ENCODE data around the gene SLC25A39. TPM values are rescaled to one million over a fixed set of nuclear protein-coding genes. Genes with fewer than 3 reads are reported as not detected.

The SLC25A39 gene
- total and polyA plus RNA-seq, 2 of the 4 experiments (the other 2 are of a cell fraction), result 49.1 to 99.7 TPM

DNA sequence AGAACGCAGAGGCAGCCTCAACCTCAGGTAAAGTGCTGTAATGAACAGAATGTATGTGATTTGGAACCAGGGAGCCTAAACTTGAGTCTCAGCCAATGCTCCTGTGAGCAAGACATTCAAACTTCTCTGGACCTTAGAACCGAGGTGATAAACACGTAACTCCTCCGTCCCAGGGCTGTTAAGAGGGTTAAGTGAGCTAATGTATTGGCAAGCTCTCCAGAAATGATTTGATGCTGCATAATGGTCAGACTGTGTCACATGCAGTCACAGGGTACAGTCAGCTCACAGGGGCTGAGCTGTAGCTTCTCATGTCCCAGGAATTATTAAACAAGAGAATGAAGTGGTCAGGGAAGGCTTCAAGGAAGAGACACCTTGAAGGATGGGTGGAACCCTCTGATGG is 46.6 kb downstream of the SLC25A39 start:
- Histone ChIP-seq H3K36me3 (ENCODE audit: control insufficient read depth, insufficient read depth, low read length) (no peaks in the 10 kb centered on the region), H2BK5ac (ENCODE audit: low read depth, low read length, poor library complexity, severe bottlenecking) (no peak overlapping the region), H2AK5ac (ENCODE audit: low read depth, low read length) (no peak overlapping the region), H2BK20ac (ENCODE audit: low read depth, low read length) (no peak overlapping the region), H3K27me3 (ENCODE audit: control insufficient read depth, insufficient read depth, low read length) (peaks cover 9% of the 10 kb centered on the region), H4K8ac (ENCODE audit: low read depth in 2 of 2, low read length in 2 of 2) (no peak overlapping the region), H2AFZ (replicated peaks; ENCODE audit: low read length, poor library complexity) (no peak overlapping the region), H3K4ac (ENCODE audit: low read depth, low read length) (no peak overlapping the region), H3K9me1 (ENCODE audit: insufficient read depth, low read length) (peaks cover 14% of the 10 kb centered on the region), H3K9ac (ENCODE audit: low read depth, low read length) (no peak overlapping the region), H2BK15ac (ENCODE audit: low read depth, low read length) (no peak overlapping the region), H3K4me1 (ENCODE audit: control insufficient read depth, insufficient read depth, low read length) (peaks cover 6% of the 10 kb centered on the region), H3K18ac (ENCODE audit: low read depth, low read length) (no peak overlapping the region), H3K4me2 (ENCODE audit: low read depth, low read length) (no peak overlapping the region), H3K14ac (replicated peaks; ENCODE audit: low read depth, low read length) (no peak overlapping the region), H3K4me3 (ENCODE audit: insufficient read depth, low read depth, low read length) (no peak overlapping the region), H4K91ac (ENCODE audit: insufficient read depth, low read depth, low read length) (no peak overlapping the region), H3K9me3 (ENCODE audit: control insufficient read depth, insufficient read depth, low read length) (no peaks in the 10 kb centered on the region), H3K79me1 (ENCODE audit: low read depth in 1 of 2, low read length in 2 of 2) (peaks cover 0 to 5% of the 10 kb centered on the region in 2 experiments; a peak in 1 of 4 replicates), H2AK9ac (replicated peaks; ENCODE audit: low read depth, low read length, poor library complexity) (no peak overlapping the region), H3K56ac (ENCODE audit: extremely low read depth, insufficient read depth, low read length) (no peak overlapping the region), H3K23ac (ENCODE audit: low read depth, low read length) (no peak overlapping the region), H4K20me1 (ENCODE audit: insufficient read depth, low read length) (no peaks in the 10 kb centered on the region), H2BK120ac (ENCODE audit: low read depth, low read length) (no peak overlapping the region), H3K27ac (ENCODE audit: insufficient read depth, low read length) (no peak overlapping the region), H4K5ac (ENCODE audit: low read depth, low read length) (no peak overlapping the region)
- BruUV-seq (replicated peaks), result no TSS peak
- in situ Hi-C loops (cut with MboI; ENCODE audit: low sequenced_read_pairs) (no loop called here), intact Hi-C loops (cut with micrococcal nuclease) (no loop called here), dilution Hi-C loops (cut with HindIII; ENCODE audit: low sequenced_read_pairs, unreplicated experiment) (no loop called here)
- WGBS, 2 experiments (ENCODE audit: extremely low coverage in 2 of 2, insufficient read length in 1 of 2), result 59% methylated on average over 4 of the region's 4 CpGs; no CpG with 5 or more reads in 1 of the 2 experiments
- POLR2A ChIA-PET (ENCODE audit: unreplicated experiment), result no interaction called here
- ATAC-seq (ENCODE audit: low read depth) (no peak), DNase-seq (peak; percentile 68)
- no peak for TF ChIP-seq MAFK (IDR thresholded peaks at IDR 0.05; ENCODE audit: low read depth, low read length)
- TF ChIP-seq BHLHE40 (IDR thresholded peaks at IDR 0.05; ENCODE audit: low read depth, low read length), result no peak
- no peak for TF ChIP-seq FOS (IDR thresholded peaks at IDR 0.05; ENCODE audit: low read depth, low read length)
- TF ChIP-seq POLR2A (IDR thresholded peaks at IDR 0.05; ENCODE audit: low read depth, low read length), result no peak
- TF ChIP-seq, protein P1, sequence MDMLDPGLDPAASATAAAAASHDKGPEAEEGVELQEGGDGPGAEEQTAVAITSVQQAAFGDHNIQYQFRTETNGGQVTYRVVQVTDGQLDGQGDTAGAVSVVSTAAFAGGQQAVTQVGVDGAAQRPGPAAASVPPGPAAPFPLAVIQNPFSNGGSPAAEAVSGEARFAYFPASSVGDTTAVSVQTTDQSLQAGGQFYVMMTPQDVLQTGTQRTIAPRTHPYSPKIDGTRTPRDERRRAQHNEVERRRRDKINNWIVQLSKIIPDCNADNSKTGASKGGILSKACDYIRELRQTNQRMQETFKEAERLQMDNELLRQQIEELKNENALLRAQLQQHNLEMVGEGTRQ (IDR thresholded peaks at IDR 0.05; ENCODE audit: low read depth, low read length), result peak; percentile 43; the same call in 1 of the 2 replicates
- CTCF ChIA-PET, result no interaction called here

Data from IMR-90 (cell line).